HG02885 (cell line): ENCODE measurements around the gene SLC4A8.

Experiments
- ATAC-seq: cut with Tn5 transposase; IDR thresholded peaks from one replicate; pipeline ENCODE4 v1.9.1; 2021; ENCODE audit warnings: mild to moderate bottlenecking; ENCODE audit not compliant: unreplicated experiment, poor library complexity

SLC4A8 gene

DNA sequence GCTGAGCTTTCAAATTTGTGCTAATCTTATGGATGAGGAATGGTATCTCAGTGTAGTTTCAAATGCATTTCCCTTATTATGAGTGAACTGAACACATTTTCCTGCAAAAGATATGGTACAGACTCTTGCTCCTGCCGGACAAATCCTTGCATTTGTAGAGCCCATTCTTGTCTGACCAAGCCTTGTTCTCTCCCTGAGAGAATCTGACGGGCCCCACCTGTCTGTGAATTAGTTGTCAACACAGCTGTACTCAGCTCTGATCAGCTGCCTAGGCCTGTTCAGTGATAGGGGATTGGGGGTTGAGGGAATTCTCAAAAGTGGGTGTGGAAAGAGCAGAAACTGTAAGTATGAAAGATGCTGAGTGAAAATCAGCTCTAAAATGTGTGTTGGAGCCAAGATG is 123.6 kb downstream of the SLC4A8 start:
- no peak for ATAC-seq

GRCh38 chr12:51549637-51550036 is 125.0 kb downstream of the SLC4A8 start:
- no peak for ATAC-seq
